GM19397 (cell line): ENCODE measurements around the gene ALG8.
"Not testable (repeated sequence)": the region's sequence is repeated elsewhere in the genome, so short reads cannot be mapped to it uniquely, and the experiment has no call there.

Experiments
- ATAC-seq: cut with Tn5 transposase; IDR thresholded peaks from one replicate; pipeline ENCODE4 v1.9.1; 2021; ENCODE audit warnings: mild to moderate bottlenecking, moderate library complexity; ENCODE audit not compliant: unreplicated experiment

Gene ALG8

DNA sequence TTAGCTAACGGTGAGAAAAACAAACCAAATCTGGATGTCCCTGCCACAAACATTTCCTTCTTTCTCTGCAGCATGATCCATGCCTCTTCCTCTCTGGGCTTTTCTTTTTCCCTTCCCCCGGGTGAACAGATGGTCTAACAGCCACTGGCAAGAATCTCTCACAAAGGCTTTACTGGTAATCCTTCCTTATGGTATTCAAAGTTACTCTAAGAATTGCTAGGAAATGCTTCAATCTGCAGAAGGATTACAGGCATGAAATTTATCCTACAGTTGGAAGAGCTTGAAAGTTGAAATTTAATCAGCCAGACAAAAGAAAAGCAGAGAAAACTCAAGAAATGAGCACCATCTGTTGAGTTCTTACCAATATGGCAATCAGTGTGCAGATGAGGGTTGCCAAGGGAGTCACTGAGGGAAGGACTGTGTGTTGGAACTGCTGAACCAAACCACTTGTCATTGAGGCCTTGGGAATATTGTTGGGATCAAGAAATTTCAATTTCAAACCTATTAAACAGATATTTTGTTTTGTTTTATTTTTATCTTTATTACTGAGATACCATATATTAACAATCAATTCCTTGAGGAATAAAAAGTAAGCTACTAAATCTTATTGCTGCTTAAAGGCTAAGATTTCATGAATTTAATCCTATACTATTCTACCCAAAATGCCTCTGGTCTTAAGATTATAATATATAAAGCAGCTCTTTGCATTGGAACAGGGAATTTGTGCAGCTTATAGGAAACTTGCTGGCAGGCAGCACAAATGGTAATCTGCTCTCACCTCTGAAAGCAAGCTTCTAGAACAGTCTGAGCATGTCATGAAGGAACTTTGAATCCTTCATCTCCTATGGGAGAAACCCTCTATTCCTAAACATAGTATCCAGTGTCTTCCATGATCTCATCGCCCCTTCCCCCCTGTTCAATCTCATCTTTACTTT is 30.1 kb downstream of the ALG8 start:
- no peak for ATAC-seq

DNA sequence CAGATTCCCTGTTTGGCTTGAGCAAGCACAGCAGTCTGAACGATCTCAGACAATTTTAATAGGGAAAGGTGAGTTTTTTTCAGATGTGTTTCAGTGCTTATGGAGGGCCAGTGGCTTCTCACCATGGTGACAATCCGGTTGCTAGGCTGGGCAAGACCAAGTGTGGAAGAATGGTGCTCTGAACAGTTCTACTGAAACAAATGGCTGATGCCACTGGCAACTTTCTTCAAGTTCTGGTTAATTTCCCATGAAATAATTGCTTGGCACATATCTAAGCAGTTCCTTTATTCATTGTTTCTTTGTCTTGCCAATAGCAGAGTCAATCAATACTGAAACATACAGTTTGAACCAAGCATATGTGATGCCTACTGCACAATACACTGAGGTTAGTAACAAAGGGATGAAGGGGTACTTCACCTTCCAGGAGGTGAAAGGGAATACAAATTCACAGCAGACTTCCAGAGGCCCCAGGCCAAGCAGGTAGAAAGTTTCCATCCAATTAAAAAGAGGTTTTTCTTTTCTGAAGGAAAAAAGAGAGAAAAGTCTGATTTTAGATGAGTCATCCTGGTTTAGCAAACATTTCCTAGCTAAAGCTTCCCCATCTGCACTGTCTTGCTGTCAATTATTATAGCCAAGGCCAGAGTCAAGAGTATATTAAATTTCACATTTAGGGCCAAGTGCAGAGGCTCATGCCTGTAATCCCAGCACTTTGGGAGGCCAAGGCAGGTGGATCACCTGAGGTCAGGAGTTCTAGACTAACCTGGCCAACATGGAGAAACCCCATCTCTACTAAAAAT is 38.6 kb downstream of the ALG8 start:
- ATAC-seq, result no peak

DNA sequence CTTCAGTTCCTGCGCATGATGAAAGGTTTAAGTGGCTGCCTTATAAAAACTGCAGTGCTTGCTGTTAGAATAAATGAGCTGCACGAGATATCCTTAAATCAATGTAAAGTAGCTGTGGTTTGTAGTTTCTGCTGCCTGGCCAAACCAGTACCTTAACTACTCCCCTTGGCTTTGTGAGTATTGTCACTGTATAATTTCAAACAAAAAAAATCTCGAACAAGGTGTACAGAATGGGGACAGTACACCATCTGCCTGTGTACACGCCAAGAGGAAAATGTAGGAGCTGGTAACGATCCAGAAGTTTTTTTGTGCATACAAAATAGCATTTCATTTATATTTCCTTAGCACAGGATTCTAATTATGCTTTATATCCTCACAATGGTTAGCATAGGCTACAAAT is 39.2 kb downstream of the ALG8 start:
- no peak for ATAC-seq

- ATAC-seq, result no peak
These were observed 39.8 kb downstream of the ALG8 start for GRCh38 chr11:78099666-78100065.

DNA sequence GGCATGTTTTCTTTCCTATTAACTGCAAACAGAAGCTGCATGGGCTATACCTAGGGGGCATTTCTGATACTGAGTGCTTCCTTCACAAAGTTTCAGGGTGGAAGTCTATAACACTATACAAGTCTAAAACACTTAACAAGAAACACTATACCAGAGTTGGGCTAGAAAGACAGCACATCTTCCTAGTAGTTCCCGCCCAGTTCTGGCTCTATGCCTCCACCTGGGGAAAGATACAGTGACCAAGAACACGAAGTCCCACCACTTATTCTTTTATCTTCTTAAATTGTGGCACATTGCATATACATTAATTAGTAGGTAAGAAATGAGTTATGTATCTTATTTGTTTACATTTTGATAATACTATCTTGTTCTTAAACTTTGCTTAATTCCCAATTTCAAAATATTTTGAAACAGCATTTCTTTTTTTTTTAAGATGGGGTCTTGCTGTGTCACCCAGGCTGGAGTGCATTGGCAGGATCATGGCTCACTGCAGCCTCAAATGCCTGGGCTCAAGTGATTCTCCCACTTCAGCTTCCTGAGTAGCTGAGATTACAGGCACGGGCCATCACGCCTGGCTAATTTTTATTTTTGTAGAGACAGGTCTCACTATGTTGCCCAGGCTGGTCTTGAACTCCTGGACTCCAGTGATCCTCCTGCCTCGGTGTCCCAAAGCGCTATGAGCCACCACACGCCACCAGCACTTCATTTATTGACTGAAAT is 41.6 kb downstream of the ALG8 start:
- ATAC-seq, result no peak

GRCh38 chr11:78094250-78094649 is 45.2 kb downstream of the ALG8 start:
- no peak for ATAC-seq

GRCh38 chr11:78086521-78087074 is 52.8 kb downstream of the ALG8 start:
- ATAC-seq, result not testable (repeated sequence)

- no peak for ATAC-seq
These were observed 53.5 kb downstream of the ALG8 start for GRCh38 chr11:78085972-78086371.

DNA sequence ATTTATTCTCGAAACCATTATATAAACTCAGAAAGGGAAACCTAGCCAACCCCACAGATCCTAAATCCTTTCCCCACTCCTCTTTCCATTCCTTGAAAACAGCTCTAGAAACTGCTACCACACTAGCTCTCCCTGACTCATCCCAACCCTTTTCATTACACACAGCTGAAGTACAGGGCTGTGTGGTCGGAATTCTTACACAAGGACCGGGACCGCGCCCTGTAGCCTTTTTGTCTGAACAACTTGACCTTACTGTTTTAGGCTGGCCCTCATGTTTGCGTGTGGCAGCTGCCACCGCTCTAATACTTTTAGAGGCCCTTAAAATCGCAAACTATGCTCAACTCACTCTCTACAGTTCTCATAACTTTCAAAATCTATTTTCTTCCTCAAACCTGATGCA is 54.9 kb downstream of the ALG8 start:
- ATAC-seq, result not testable (repeated sequence)

DNA sequence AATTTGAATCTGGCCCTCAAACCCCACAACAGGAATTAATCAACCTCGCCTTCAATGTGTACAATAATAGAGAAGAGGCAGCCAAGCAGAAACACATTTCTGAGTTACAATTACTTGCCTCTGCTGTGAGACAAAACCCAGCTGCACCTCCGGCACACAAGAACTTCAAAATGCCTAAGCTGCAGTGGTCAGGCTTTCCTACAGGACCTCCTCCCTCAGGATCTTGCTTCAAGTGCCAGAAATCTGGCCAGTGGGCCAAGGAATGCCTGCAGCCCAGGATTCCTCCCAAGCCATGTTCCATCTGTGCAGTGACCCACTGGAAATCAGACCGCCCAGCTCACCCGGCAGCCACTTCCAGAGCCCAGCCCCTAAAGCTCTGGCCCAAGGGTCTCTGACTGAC is 56.4 kb downstream of the ALG8 start:
- no peak for ATAC-seq

DNA sequence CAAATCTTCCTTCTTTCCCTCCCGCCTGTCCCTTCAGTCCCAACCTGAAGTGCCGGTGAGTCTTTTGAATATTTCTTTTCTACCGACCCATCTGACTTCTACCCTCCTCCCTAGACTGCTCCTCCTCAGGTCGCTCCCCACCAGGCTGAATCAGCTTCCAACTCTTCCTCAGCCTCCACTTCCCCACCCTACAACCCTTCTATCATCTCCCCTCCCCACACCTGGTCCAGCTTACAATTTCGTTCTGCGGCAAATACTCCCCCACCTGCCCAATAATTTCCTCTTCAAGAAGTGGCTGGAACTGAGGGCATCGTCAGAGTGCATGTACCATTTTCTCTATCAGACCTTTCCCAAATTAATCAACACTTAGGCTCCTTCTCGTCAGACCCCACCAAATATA is 57.3 kb downstream of the ALG8 start:
- no peak for ATAC-seq

DNA sequence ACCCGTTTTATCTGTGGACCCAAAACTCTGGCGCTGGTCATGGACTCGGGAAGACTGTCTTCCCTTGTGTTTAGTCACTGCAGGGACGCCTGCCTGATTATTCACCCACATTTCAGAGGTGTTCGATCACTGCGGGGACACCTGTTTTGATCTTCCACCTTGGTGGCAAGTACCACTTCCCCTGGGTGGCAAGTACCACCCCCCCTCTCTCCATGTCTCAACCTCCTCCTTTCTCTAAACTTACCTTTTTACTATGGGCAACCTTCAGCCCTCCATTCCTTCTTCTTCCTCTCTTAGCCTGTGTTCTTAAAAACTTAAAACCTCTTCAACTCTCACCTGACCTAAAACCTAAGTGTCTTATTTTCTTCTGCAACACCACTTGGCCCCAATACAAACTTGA is 57.8 kb downstream of the ALG8 start:
- no peak for ATAC-seq

DNA sequence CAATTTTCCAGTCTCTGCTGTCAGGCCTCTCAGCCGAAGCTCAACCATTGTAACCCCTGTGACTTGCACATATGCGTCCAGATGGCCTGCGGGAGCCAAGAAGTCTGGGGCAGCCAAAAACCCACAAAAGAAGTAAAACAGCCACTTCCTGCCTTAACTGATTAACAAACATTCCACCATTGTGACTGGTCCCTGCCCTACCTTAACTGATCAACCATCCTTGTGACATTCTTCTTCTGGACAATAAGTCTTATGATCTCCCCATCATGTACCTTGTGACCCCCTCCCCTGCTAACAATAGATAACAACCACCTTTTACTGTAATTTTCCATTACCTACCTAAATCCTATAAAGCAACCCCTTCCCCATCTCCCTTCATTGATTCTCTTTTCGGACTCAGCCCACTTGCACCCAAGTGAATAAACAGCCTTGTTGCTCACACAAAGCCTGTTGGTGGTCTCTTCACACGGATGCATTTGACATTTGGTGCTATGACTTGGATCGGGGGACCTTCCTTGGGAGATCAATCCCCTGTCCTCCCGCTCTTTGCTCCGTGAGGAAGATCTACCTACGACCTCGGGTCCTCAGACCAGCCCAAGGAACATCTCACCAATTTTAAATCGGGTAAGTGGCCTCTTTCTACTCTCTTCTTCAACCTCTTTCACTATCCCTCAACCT is 58.5 kb downstream of the ALG8 start:
- no peak for ATAC-seq

DNA sequence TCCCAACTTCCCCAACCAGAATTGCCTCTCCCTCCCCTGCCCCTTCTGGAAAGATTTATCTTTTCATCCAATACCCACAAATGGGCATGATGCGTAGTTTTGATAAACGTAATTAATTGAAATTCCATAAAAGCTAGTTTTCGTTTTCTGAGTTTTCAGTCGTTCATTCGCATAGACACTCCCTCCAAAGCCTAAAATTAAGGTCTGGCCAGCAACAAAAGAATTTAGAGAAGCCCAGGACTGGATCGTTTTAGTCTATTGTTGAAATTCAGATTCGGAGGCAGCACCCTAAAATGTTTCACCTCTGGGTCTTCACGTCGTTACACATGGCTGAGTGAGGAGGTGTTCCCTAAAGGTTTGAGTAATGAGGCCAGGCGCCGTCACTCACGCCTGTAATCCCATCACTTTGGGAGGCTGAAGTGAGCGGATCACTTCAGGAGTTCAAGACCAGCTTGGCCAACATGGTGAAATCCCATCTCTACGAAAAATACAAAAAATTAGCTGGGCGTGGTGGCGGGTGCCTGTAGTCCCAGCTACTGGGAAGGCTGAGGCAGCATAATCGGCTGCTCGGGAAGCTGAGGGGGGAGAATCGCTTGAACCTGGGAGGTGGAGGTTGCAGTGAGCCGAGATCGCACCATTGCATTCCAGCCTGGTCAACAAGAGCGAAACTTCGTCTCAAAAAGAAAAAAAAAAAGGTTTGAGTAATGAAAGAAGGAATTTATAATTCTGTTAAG is 59.2 kb downstream of the ALG8 start:
- no peak for ATAC-seq

GRCh38 chr11:78079232-78080083 is 60.0 kb downstream of the ALG8 start, which contains the start of gene NDUFC2:
TSS of gene NDUFC2 (minus strand) at chr11:78079862. CDS start at chr11:78079744, 118 bp downstream.
- ATAC-seq, result peak; percentile 90

- no peak for ATAC-seq
These were observed 60.9 kb downstream of the ALG8 start for GRCh38 chr11:78078218-78079167.

GRCh38 chr11:78077592-78077991 is 61.8 kb downstream of the ALG8 start:
- not testable (repeated sequence) for ATAC-seq
